ENCODE data around the gene SLC2A14. TPM values are rescaled to one million over a fixed set of nuclear protein-coding genes. Genes with fewer than 3 reads are reported as not detected.
A peak's percentile ranks its signal among the peaks of the same experiment; 100 is the strongest.
"Not testable (repeated sequence)": the region's sequence is repeated elsewhere in the genome, so short reads cannot be mapped to it uniquely, and the experiment has no call there.

Gene SLC2A14
- total RNA-seq: under 1 TPM; 0.13 to 0.18 TPM

DNA sequence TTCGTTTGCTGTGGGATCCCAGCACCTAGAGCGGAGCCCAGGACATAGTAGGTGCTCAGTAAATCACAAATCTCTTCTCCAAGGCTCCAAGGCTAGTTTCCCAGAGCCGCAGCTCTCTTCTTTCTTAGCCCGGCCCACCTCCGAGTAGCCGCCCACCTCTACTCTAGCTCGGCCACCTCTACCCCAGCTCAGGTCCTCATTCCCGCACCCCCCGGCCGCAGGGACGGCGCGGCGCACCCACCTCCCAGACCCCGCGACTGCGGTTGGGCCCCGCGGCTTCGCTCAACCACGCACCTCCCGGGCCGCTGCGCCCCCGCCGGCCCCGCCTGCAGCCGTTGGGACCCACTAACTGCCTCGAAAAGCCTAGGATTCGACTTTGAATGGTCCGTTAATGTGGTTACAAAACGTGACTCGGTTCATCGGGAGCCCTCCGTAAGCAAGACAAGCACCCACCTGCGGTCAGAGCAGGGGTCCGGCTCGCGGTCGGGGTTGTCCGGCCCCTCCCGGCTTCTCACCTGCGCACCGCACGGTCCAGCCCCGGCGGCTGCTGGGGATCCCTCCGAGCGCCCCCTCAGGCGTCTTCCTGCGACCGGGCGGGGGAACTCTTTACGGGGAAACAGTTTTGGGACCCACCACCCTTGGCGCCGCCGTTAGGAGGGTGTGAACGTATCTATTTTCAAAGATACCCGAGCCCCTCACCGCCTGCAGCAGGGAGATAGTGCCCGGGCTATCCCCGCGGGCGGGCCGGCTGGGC is at the start of gene SLC2A14:
SLC2A14 (minus strand) TSS at position 350 of the 754 bp plus-strand sequence. CDS start 3,035 bp downstream, outside the sequence.
- Mint-ChIP-seq H3K9me3 (ENCODE audit: insufficient read depth) (no peaks in the 10 kb centered on the region), H3K27ac (no peak within 1 kb of the TSS), H3K4me1 (ENCODE audit: low read depth) (peaks cover 1% of the 10 kb centered on the region), H3K36me3 (ENCODE audit: low read depth) (no peaks in the 10 kb centered on the region), H3K4me3 (no peak within 1 kb of the TSS), H3K27me3 (ENCODE audit: low read depth) (peaks cover 38% of the 10 kb centered on the region)
- DNase-seq (no peak), ATAC-seq (no peak)
- CTCF ChIA-PET: no interaction called here
- POLR2A ChIA-PET: no interaction called here

DNA sequence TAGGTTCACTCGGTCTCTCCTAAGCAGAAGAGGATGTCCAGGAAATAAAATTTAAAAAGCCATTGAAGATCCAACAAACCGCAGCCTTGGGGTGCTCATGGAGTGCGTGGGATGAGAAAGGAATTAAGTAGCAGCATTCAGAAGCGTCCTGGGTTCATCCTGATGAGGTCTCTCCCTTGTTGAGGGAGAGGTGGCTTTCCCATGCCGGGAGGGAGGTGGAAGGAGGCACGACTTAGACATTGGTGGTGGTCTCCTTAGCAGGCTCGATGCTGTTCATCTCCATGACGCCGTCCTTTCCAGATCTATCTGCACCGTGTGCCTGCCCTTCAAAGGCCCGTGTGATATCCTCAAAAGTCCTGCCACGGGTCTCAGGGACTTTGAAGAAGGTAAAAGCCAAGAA is 48.5 kb upstream of the SLC2A14 start:
- CTCF ChIA-PET: interaction anchor here (5.5 kb wide), 1 partner anchor 12 kb away, joined by 24 read pairs; no protein-coding TSS in a partner anchor

DNA sequence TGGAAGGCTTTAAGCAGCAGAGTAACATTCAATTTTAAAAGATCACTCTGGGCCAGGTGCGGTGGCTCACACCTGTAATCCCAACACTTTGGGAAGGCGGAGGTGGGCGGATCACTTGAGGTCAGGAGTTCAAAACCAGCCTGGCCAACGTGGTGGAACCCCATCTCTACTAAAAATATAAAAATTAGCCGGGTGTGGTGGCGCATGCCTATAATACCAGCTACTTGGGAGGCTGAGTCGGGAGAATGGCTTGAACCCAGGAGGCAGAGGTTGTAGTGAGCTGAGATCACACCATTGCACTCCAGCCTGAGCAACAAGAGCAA is 45.5 kb upstream of the SLC2A14 start:
- not testable (repeated sequence) for ATAC-seq; DNase-seq; H3K27ac Mint-ChIP-seq; H3K27me3 Mint-ChIP-seq (ENCODE audit: low read depth); H3K4me3 Mint-ChIP-seq; H3K9me3 Mint-ChIP-seq (ENCODE audit: insufficient read depth)
- ChIA-PET POLR2A (interaction anchor here (0.8 to 2.1 kb wide), 4 partner anchors 9 to 73 kb away, joined by 3 to 7 read pairs (median 3); no protein-coding TSS in a partner anchor), CTCF (interaction anchor here (5.5 kb wide), 1 partner anchor 15 kb away, joined by 24 read pairs; no protein-coding TSS in a partner anchor)
- peaks cover 37% of the 10 kb centered on the region for H3K4me1 Mint-ChIP-seq (ENCODE audit: low read depth)
- peaks cover 58% of the 10 kb centered on the region for H3K36me3 Mint-ChIP-seq (ENCODE audit: low read depth)

More for the DNA sequence above, 48.5 kb upstream of the SLC2A14 start:
- H3K4me3 Mint-ChIP-seq; DNase-seq; H3K9me3 Mint-ChIP-seq (ENCODE audit: insufficient read depth); ATAC-seq; H3K27ac Mint-ChIP-seq; POLR2A ChIA-PET; H3K27me3 Mint-ChIP-seq (ENCODE audit: low read depth): not testable (repeated sequence)
- Mint-ChIP-seq H3K36me3 (ENCODE audit: low read depth) (peaks cover 76% of the 10 kb centered on the region), H3K4me1 (ENCODE audit: low read depth) (peaks cover 35% of the 10 kb centered on the region)

DNA sequence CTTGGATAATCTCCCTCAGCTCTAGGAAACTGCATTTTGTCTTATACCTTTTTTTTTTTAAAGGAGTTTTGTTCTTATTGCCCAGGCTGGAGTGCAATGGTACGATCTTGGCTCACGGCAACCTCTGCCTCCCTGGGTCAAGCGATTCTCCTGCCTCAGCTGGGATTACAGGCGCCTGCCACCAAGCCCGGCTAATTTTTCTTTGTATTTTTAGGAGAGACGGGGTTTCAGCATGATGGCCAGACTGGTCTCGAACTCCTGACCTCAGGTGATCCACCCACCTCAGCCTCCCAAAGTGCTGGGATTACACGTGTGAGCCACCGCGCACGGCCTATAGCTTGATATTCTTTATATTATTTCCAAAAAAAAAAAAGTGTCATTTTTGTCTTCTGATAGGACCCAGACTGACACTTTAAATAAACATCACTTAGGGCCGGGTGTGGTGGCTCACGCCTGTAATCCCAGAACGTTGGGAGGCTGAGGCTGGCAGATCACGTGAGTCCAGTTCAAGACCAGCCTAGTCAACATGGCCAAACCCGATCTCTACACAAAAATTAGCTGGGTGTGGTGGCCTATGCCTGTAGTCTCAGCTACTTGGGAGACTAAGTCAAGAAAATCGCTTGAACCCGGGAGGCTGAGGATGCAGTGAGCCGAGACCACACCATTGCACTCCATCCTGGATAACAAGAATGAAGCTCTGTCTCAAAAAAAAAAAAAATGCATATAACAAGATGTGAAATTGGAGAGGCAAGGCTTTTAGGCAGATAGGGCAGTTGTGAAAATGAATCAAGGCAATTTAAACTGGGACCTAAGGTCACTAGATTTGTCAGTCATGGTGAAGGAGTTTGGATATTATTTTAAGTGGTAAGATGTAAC is 44.9 kb upstream of the SLC2A14 start:
- ATAC-seq (no peak), DNase-seq (no peak)
- CTCF ChIA-PET: interaction anchor here (1.0 to 5.5 kb wide), 2 partner anchors 15 to 16 kb away, joined by 4 to 24 read pairs; no protein-coding TSS in a partner anchor
- H3K4me1 Mint-ChIP-seq (ENCODE audit: low read depth): peaks cover 37% of the 10 kb centered on the region
- H3K27me3 Mint-ChIP-seq (ENCODE audit: low read depth): no peaks in the 10 kb centered on the region
- POLR2A ChIA-PET: interaction anchor here (0.8 to 2.1 kb wide), 4 partner anchors 10 to 74 kb away, joined by 3 to 7 read pairs (median 3); no protein-coding TSS in a partner anchor
- H3K4me3 Mint-ChIP-seq: no peak overlapping the region
- H3K9me3 Mint-ChIP-seq (ENCODE audit: insufficient read depth): no peaks in the 10 kb centered on the region
- peaks cover 52% of the 10 kb centered on the region for H3K36me3 Mint-ChIP-seq (ENCODE audit: low read depth)
- no peak overlapping the region for H3K27ac Mint-ChIP-seq

DNA sequence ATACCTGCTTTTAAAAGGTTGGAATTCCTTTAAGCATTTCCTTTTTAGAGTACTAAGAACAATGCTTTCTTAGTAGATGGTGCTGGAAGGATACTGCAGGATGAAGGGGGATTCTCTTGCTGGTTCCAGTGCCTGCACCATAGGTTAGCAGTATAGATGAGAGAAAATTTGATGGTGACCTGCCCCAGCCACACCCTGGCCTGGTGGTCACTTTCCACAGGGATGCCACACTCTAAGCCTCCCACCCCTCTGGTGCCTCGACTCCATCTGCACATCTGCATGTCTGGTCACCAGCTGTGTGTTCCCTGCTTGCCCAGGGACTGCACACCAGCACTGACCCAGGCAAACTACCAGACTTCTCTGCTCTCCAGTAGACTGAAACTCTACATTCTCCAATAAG is 44.2 kb upstream of the SLC2A14 start:
- Mint-ChIP-seq H3K4me1 (ENCODE audit: low read depth) (peaks cover 37% of the 10 kb centered on the region), H3K27me3 (ENCODE audit: low read depth) (no peaks in the 10 kb centered on the region), H3K27ac (no peak overlapping the region), H3K36me3 (ENCODE audit: low read depth) (peaks cover 46% of the 10 kb centered on the region), H3K4me3 (no peak overlapping the region), H3K9me3 (ENCODE audit: insufficient read depth) (no peaks in the 10 kb centered on the region)
- ChIA-PET CTCF (interaction anchor here (1.0 kb wide), 1 partner anchor 16 kb away, joined by 4 read pairs; no protein-coding TSS in a partner anchor), POLR2A (no interaction called here)
- no peak for DNase-seq
- ATAC-seq: no peak

DNA sequence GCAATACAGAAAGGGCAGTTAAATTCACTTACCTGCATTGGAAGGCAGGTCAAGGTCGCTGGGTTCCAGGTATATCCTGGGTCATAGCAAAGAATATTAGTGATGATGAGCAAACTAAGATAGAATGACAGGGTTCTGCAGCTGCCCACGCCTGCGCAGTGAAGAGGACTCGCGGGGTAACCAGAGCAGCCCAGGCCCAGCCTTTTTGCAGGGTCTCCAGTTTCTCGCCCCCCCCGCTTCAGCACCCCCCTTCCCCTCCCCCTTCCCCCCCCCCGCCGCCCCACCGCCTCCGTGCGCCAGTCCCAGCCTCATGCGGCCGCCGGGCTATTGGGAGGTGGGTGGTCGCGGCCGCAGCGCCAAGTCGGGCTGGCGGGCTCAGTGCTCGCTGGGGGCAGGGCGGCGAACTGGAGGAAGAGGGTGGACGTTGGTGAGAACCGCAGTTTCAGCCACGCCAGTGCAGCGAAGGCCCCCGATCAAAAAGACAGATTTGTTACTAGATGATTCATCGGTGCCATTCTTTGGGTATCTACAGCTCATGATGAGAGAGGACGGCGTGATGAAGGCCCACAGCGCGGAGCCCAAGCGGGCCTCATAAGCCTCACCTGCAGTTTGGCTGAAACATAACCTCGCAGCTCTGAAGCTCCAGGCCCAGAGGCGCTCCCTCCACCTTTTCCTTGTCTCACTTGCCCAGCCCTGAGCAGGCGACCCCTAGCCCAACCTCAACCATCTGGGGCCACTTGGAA is 43.1 kb upstream of the SLC2A14 start:
- CTCF ChIA-PET: no interaction called here
- peaks cover 34% of the 10 kb centered on the region for H3K36me3 Mint-ChIP-seq (ENCODE audit: low read depth)
- no peak overlapping the region for H3K27ac Mint-ChIP-seq
- peak; percentile 35 for ATAC-seq
- H3K27me3 Mint-ChIP-seq (ENCODE audit: low read depth): no peaks in the 10 kb centered on the region
- no peak for DNase-seq
- POLR2A ChIA-PET: no interaction called here
- no peaks in the 10 kb centered on the region for H3K9me3 Mint-ChIP-seq (ENCODE audit: insufficient read depth)
- peaks cover 29% of the 10 kb centered on the region for H3K4me1 Mint-ChIP-seq (ENCODE audit: low read depth)
- no peak overlapping the region for H3K4me3 Mint-ChIP-seq

DNA sequence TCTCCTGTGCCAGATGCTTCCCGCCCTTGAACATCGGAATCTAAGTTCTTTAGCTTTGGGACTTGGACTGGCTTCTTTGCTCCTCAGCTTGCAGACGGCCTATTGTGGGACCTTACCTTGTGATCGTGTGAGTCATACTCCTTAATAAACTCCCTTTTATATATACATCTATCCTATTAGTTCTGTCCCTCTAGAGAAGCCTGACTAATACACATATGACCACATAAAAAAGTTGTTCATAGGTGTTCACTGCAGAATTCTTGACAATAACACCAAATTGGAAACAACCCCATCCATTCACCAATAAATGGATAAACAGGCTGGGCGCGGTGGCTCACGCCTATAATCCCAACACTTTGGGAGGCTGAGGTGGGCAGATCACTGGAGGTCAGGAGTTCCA is 37.4 kb upstream of the SLC2A14 start:
- H3K27me3 Mint-ChIP-seq (ENCODE audit: low read depth); CTCF ChIA-PET; H3K36me3 Mint-ChIP-seq (ENCODE audit: low read depth); H3K27ac Mint-ChIP-seq; DNase-seq; H3K4me1 Mint-ChIP-seq (ENCODE audit: low read depth); H3K4me3 Mint-ChIP-seq; H3K9me3 Mint-ChIP-seq (ENCODE audit: insufficient read depth); ATAC-seq: not testable (repeated sequence)
- POLR2A ChIA-PET: interaction anchor here (0.6 kb wide), 1 partner anchor 50 kb away, joined by 3 read pairs; no protein-coding TSS in a partner anchor

DNA sequence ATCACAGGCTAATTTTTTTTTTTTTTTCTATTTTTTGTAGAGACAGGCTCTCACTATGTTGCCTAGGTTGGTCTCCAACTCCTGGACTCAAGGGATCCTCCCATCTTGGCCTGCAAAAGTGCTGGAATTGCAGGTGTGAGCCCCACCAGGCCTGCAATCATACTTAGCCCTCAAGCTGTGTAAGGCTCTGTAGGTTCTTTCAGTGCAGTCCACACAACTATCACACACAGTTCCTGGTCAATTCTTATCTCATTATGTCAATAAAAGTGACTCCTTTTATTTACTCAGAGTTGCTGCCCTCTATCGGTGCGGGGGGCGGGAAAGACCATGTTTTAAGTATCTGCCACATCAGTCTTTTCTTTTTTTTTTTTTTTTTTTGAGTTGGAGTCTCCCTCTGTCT is 34.3 kb upstream of the SLC2A14 start:
- Mint-ChIP-seq H3K4me1 (ENCODE audit: low read depth) (no peaks in the 10 kb centered on the region), H3K9me3 (ENCODE audit: insufficient read depth) (no peaks in the 10 kb centered on the region), H3K27ac (no peak overlapping the region), H3K4me3 (no peak overlapping the region), H3K36me3 (ENCODE audit: low read depth) (no peaks in the 10 kb centered on the region), H3K27me3 (ENCODE audit: low read depth) (peaks cover 2% of the 10 kb centered on the region)
- DNase-seq (peak; percentile 52), ATAC-seq (no peak)
- POLR2A ChIA-PET: no interaction called here
- CTCF ChIA-PET: interaction anchor here (1.0 kb wide), 1 partner anchor 36 kb away, joined by 3 read pairs; no protein-coding TSS in a partner anchor

DNA sequence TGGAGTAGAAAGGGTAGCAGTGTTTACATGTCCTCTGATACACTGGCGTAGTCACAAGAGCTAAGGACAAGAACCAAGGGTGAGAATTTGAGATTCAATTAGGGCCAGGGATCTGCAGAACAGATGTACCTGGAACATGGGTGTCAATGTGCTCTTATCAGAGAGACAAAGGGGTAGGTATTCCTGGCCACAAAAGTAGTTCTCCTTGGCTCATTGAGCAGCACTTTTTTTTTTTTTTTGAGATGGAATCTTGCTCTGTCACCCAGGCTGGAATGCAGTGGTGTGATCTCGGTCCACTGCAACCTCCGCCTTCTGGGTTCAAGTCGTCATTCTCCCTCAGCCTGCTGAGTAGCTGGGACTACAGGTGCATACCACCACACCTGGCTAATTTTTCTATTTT is 33.6 kb upstream of the SLC2A14 start:
- H3K9me3 Mint-ChIP-seq (ENCODE audit: insufficient read depth); H3K27me3 Mint-ChIP-seq (ENCODE audit: low read depth); ATAC-seq; H3K4me1 Mint-ChIP-seq (ENCODE audit: low read depth); H3K4me3 Mint-ChIP-seq; POLR2A ChIA-PET; H3K36me3 Mint-ChIP-seq (ENCODE audit: low read depth); H3K27ac Mint-ChIP-seq; DNase-seq: not testable (repeated sequence)
- CTCF ChIA-PET: interaction anchor here (1.0 to 1.7 kb wide), 2 partner anchors 35 to 99 kb away, joined by 3 to 7 read pairs; no protein-coding TSS in a partner anchor

DNA sequence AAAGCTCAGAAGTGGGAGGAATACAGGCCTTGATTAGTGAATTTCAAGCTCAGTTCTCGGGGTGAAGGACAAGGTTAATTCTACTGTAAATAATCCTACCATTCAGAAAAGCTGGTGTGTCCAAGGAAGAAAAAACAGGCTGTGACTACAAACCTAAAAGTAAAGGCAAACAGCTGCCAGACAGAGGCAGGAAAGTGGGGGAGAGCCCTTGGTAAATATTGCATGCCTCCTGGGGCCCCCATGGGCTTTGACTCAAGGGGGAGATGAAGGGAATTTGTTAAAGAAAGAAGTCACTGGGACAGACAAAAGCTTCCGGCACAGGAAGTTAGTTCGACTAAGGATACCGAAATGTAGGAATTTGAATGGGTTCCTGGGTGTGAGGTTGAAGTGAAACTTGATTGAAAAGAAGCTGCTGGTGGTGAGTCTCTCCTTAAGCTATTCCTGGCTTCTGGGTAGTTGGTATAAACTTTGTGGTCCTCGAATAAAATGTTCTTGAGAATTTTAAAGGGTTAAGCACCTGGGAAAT is 32.9 kb upstream of the SLC2A14 start:
- ATAC-seq; H3K36me3 Mint-ChIP-seq (ENCODE audit: low read depth); H3K4me3 Mint-ChIP-seq; H3K4me1 Mint-ChIP-seq (ENCODE audit: low read depth); H3K27ac Mint-ChIP-seq; H3K9me3 Mint-ChIP-seq (ENCODE audit: insufficient read depth); POLR2A ChIA-PET; H3K27me3 Mint-ChIP-seq (ENCODE audit: low read depth); DNase-seq: not testable (repeated sequence)
- CTCF ChIA-PET: interaction anchor here (1.2 to 1.7 kb wide), 2 partner anchors 43 to 98 kb away, joined by 4 to 7 read pairs; no protein-coding TSS in a partner anchor

DNA sequence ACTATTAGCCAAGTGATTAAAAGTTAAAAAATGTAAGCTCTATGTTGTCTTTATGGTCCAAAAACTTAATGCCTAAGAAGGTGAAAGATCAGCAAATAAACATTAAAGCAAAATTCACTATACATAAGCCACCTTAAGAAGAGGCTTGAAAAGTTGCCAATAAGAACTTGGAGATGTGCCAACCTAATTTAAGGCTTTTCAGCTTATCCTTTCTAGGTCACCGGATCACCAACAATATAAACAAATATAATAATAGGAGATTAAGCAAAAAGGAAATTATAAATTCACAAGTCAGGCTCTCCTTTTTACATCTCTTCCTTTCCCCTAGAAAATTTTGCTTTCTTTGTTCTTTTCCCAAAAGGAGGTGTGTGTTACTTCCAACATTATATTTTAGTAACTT is 32.4 kb upstream of the SLC2A14 start:
- POLR2A ChIA-PET: no interaction called here
- H3K4me1 Mint-ChIP-seq (ENCODE audit: low read depth): no peaks in the 10 kb centered on the region
- DNase-seq: no peak
- no peak overlapping the region for H3K27ac Mint-ChIP-seq
- no peaks in the 10 kb centered on the region for H3K36me3 Mint-ChIP-seq (ENCODE audit: low read depth)
- H3K27me3 Mint-ChIP-seq (ENCODE audit: low read depth): peaks cover 2% of the 10 kb centered on the region
- CTCF ChIA-PET: interaction anchor here (1.2 to 1.7 kb wide), 2 partner anchors 42 to 98 kb away, joined by 4 to 7 read pairs; no protein-coding TSS in a partner anchor
- no peak overlapping the region for H3K4me3 Mint-ChIP-seq
- no peak for ATAC-seq
- no peaks in the 10 kb centered on the region for H3K9me3 Mint-ChIP-seq (ENCODE audit: insufficient read depth)

Data from activated CD8-positive, alpha-beta T cell treated with anti-CD3 and anti-CD28 coated beads, Interleukin-2, amount 10 ng/mL, durations not matched to agents 7 days and 5 days (primary cell).